Measurements from ENCODE around the gene ACLY. TPM values are rescaled to one million over a fixed set of nuclear protein-coding genes. Genes with fewer than 3 reads are reported as not detected.

The ACLY gene
- total and polyA plus RNA-seq, 2 of the 13 experiments (the other 11 are each of a cell fraction or from before 2014, with no cell fraction given), result 111 to 218 TPM

GRCh38 chr17:41919165-41919817 is 540 bp upstream of the ACLY start (continued):
- peak; percentile 85; the same call in 1 of the 2 replicates for TF ChIP-seq ZBTB49 (CRISPR knock-in tag; IDR thresholded peaks at IDR 0.05; ENCODE audit: borderline replicate concordance)
- peak; percentile 80; the same call in 1 of the 2 replicates for TF ChIP-seq IRF9 (CRISPR knock-in tag; IDR thresholded peaks at IDR 0.05; ENCODE audit: borderline replicate concordance)
- no peak; the same call in 1 of the 2 replicates for TF ChIP-seq ZNF331 (CRISPR knock-in tag; IDR thresholded peaks at IDR 0.05)
- TF ChIP-seq, protein P1, sequence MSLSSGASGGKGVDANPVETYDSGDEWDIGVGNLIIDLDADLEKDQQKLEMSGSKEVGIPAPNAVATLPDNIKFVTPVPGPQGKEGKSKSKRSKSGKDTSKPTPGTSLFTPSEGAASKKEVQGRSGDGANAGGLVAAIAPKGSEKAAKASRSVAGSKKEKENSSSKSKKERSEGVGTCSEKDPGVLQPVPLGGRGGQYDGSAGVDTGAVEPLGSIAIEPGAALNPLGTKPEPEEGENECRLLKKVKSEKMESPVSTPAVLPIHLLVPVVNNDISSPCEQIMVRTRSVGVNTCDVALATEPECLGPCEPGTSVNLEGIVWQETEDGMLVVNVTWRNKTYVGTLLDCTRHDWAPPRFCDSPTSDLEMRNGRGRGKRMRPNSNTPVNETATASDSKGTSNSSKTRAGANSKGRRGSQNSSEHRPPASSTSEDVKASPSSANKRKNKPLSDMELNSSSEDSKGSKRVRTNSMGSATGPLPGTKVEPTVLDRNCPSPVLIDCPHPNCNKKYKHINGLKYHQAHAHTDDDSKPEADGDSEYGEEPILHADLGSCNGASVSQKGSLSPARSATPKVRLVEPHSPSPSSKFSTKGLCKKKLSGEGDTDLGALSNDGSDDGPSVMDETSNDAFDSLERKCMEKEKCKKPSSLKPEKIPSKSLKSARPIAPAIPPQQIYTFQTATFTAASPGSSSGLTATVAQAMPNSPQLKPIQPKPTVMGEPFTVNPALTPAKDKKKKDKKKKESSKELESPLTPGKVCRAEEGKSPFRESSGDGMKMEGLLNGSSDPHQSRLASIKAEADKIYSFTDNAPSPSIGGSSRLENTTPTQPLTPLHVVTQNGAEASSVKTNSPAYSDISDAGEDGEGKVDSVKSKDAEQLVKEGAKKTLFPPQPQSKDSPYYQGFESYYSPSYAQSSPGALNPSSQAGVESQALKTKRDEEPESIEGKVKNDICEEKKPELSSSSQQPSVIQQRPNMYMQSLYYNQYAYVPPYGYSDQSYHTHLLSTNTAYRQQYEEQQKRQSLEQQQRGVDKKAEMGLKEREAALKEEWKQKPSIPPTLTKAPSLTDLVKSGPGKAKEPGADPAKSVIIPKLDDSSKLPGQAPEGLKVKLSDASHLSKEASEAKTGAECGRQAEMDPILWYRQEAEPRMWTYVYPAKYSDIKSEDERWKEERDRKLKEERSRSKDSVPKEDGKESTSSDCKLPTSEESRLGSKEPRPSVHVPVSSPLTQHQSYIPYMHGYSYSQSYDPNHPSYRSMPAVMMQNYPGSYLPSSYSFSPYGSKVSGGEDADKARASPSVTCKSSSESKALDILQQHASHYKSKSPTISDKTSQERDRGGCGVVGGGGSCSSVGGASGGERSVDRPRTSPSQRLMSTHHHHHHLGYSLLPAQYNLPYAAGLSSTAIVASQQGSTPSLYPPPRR (CRISPR knock-in tag; IDR thresholded peaks at IDR 0.05; ENCODE audit: borderline replicate concordance), result peak; percentile 42; the same call in 1 of the 2 replicates
- TF ChIP-seq, protein P2, sequence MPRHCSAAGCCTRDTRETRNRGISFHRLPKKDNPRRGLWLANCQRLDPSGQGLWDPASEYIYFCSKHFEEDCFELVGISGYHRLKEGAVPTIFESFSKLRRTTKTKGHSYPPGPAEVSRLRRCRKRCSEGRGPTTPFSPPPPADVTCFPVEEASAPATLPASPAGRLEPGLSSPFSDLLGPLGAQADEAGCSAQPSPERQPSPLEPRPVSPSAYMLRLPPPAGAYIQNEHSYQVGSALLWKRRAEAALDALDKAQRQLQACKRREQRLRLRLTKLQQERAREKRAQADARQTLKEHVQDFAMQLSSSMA (CRISPR knock-in tag; IDR thresholded peaks at IDR 0.05), result 0 out of 2 replicates have a peak, but pooled peaks have one; percentile 6
- peak; percentile 38; the same call in 1 of the 2 replicates for TF ChIP-seq MYNN (CRISPR knock-in tag; IDR thresholded peaks at IDR 0.05; ENCODE audit: low read depth)
- 0 out of 2 replicates have a peak, but pooled peaks have one; percentile 14 for TF ChIP-seq ZBTB8A (CRISPR knock-in tag; IDR thresholded peaks at IDR 0.05; ENCODE audit: borderline replicate concordance, low read depth)
- no peak for TF ChIP-seq ZNF740 (CRISPR knock-in tag; IDR thresholded peaks at IDR 0.05)
- 0 out of 2 replicates have a peak, but pooled peaks have one; percentile 86 for TF ChIP-seq NFE2L1 (CRISPR knock-in tag; IDR thresholded peaks at IDR 0.05; ENCODE audit: borderline replicate concordance)
- TF ChIP-seq ZNF510 (CRISPR knock-in tag; IDR thresholded peaks at IDR 0.05; ENCODE audit: low read depth), result no peak
- TF ChIP-seq MED8 (CRISPR knock-in tag; IDR thresholded peaks at IDR 0.05; ENCODE audit: insufficient replicate concordance), result peak; percentile 2
- TF ChIP-seq ZNF816 (CRISPR knock-in tag; IDR thresholded peaks at IDR 0.05; ENCODE audit: borderline replicate concordance), result no peak
- TF ChIP-seq ZNF747 (CRISPR knock-in tag; IDR thresholded peaks at IDR 0.05; ENCODE audit: borderline replicate concordance), result 0 out of 2 replicates have a peak, but pooled peaks have one; percentile 71

Data from HepG2 (cell line).